GM12873 (cell line): ENCODE data around the gene FLNA.

Experiments used
- CTCF ChIP-seq: IDR thresholded peaks from 2 replicates; pipeline ENCODE4 v1.5.1; 2012; ENCODE audit warnings: low read depth, mild to moderate bottlenecking, moderate library complexity, low read length, control low read depth; ENCODE audit not compliant: insufficient read depth; ENCODE audit errors: missing control alignments

The FLNA gene

GRCh38 chrX:154303476-154303875, 71.0 kb downstream of the FLNA start:
- TF ChIP-seq CTCF: no peak

GRCh38 chrX:154300816-154301215, 73.6 kb downstream of the FLNA start:
- no peak for TF ChIP-seq CTCF
